Skeletal muscle tissue (tissue), 4 donors: ENCODE measurements around the gene CDH20. TPM values are rescaled to one million over a fixed set of nuclear protein-coding genes. Genes with fewer than 3 reads are reported as not detected.

Source experiments
- H3K27ac ChIP-seq: one replicate; pipeline ENCODE4 v1.7.0; 2013; ENCODE audit warnings: mild to moderate bottlenecking, low read depth, low read length, inconsistent platforms
- H3K27me3 ChIP-seq, 3 donors: one replicate each; pipeline ENCODE4 v1.7.0; 2013; ENCODE audit warnings: low read length in 3 of 3; ENCODE audit not compliant: control insufficient read depth in 3 of 3, insufficient read depth in 3 of 3
- H3K36me3 ChIP-seq, 3 donors: one replicate each; pipeline ENCODE4 v1.7.0; 2013; ENCODE audit warnings: low read length in 3 of 3; ENCODE audit not compliant: control insufficient read depth in 3 of 3, insufficient read depth in 3 of 3
- H3K4me1 ChIP-seq, 3 donors: one replicate each; pipeline ENCODE4 v1.7.0; 2013; ENCODE audit warnings: low read length in 3 of 3, mild to moderate bottlenecking in 3 of 3; ENCODE audit not compliant: control insufficient read depth in 3 of 3, insufficient read depth in 3 of 3
- H3K4me3 ChIP-seq, 3 donors: one replicate each; pipeline ENCODE4 v1.7.0; 2013; ENCODE audit warnings: low read length in 3 of 3
- H3K9ac ChIP-seq, 3 donors: one replicate each; pipeline ENCODE4 v1.7.0; 2013; ENCODE audit warnings: low read length in 3 of 3, mild to moderate bottlenecking in 3 of 3, moderate library complexity in 2 of 3, low read depth in 1 of 3
- H3K9me3 ChIP-seq, 3 donors: one replicate each; pipeline ENCODE4 v1.7.0; 2013; ENCODE audit warnings: low read length in 3 of 3; ENCODE audit not compliant: control insufficient read depth in 3 of 3
- total RNA-seq: library from RNA; depleted of rRNA; stranded (reverse); fragments of >200 nt; gene quantifications from one replicate; pipeline ENCODE4 v1.2.3, GENCODE V29; 2014
- donor health status: Osteomylitis.

CDH20 gene
- total RNA-seq: 1.0 TPM

DNA sequence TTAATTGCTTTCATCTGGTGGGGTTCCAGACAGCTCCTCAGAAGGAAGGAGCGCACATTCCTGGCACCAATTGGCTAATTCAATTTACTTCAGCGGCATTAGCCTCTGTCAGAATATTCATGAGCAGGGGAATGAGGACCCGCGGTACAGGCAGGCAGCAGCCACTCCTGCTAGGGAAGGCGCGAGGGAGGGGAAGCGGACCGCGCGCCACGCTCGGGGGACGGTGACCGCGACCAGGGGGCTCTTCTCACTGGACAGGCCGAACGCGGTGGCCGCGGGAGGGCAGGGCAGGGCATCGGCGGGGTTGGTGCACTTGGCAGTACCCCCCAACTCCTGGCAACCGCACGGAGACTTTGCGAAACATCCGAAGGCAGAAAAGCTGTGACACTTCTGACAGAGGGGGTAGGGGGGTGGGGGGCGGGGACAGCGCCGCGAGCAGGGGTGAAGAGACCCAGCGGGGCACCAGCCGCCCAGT, at the start of gene CDH20:
Gene CDH20, plus strand, starts transcription at position 160 of the 475 bp plus-strand sequence.
- Histone ChIP-seq H3K9ac (no peak within 1 kb of the TSS), H3K4me1 (peaks cover 0 to 4% (median 3%) of the 10 kb centered on the region in 3 donors), H3K27ac (no peak within 1 kb of the TSS), H3K36me3 (no peaks in the 10 kb centered on the region), H3K4me3 (no peak within 1 kb of the TSS), H3K9me3 (no peaks in the 10 kb centered on the region), H3K27me3 (peaks cover 3 to 24% (median 15%) of the 10 kb centered on the region in 3 donors)

GRCh38 chr18:61284039-61284438, 49.2 kb upstream of the CDH20 start:
- Histone ChIP-seq H3K4me3 (no peak overlapping the region), H3K9ac (no peak overlapping the region), H3K27ac (no peak overlapping the region), H3K36me3 (no peaks in the 10 kb centered on the region), H3K27me3 (no peaks in the 10 kb centered on the region), H3K9me3 (no peaks in the 10 kb centered on the region), H3K4me1 (no peaks in the 10 kb centered on the region)

GRCh38 chr18:61285777-61286176, 47.5 kb upstream of the CDH20 start:
- H3K27me3 ChIP-seq: no peaks in the 10 kb centered on the region
- no peak overlapping the region for H3K9ac ChIP-seq
- no peak overlapping the region for H3K27ac ChIP-seq
- H3K9me3 ChIP-seq: no peaks in the 10 kb centered on the region
- no peaks in the 10 kb centered on the region for H3K36me3 ChIP-seq
- no peaks in the 10 kb centered on the region for H3K4me1 ChIP-seq
- no peak overlapping the region for H3K4me3 ChIP-seq

GRCh38 chr18:61286867-61287266, 46.4 kb upstream of the CDH20 start:
- no peaks in the 10 kb centered on the region for H3K27me3 ChIP-seq
- H3K27ac ChIP-seq: no peak overlapping the region
- no peaks in the 10 kb centered on the region for H3K9me3 ChIP-seq
- no peaks in the 10 kb centered on the region for H3K36me3 ChIP-seq
- H3K4me1 ChIP-seq: no peaks in the 10 kb centered on the region
- no peak overlapping the region for H3K9ac ChIP-seq
- H3K4me3 ChIP-seq: no peak overlapping the region

DNA sequence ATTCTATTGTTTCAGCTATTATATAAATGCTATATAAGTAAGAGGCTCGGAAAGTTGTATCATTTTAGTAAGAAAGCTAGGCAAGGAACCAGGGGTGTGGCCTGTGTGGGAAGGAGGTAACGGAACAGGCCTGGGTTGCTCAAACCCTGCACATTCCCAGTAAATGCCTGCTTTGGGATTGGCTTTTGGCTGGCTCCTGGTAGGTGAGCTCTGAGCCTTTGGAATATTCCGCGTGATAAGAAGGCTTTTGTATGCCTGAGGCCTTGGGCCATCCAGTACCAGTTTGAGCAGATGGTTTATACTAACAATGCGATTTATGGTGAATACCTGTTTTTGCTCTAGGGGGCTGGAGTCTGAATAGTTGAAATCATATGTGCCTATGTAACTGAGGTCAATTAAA, 42.6 kb upstream of the CDH20 start:
- no peak overlapping the region for H3K9ac ChIP-seq
- H3K36me3 ChIP-seq: no peaks in the 10 kb centered on the region
- no peaks in the 10 kb centered on the region for H3K27me3 ChIP-seq
- H3K27ac ChIP-seq: no peak overlapping the region
- H3K9me3 ChIP-seq: no peaks in the 10 kb centered on the region
- H3K4me1 ChIP-seq: no peaks in the 10 kb centered on the region
- no peak overlapping the region for H3K4me3 ChIP-seq

DNA sequence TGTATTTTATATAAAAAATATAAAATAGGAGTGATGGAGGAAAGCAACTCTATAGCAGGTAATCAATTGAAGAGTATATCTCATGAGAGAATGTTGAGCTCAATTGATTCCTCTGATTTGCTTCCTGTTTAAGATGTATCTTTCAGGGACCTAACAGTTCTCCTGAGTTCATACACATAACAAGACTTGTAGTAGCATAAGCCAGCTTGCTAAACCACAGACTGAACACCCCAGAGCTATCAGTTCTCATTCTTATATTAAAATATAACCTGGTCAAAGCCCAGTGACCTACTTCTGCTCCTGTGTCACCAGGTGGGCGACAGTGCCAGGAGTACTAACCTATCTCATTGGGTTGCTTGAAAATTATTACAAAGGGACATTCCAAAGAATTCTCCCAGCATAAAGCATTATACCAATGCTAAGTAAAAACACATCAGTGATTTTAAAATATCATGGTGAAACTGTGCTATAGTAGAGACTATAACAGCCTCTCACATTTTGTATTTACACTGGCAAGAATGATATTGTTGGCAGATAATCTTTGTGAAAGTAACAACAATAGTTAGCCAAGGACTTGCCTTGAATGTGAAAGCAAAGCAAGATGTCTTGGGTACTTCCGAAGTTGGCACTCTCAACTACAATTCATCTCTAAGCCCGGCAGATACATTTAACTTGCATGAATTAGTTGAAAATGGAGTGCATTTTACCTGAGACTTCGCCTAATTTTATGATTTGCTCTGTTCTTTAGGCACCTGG, 40.8 kb upstream of the CDH20 start:
- Histone ChIP-seq H3K36me3 (no peaks in the 10 kb centered on the region), H3K4me1 (no peaks in the 10 kb centered on the region), H3K4me3 (no peak overlapping the region), H3K27ac (no peak overlapping the region), H3K27me3 (no peaks in the 10 kb centered on the region), H3K9ac (no peak overlapping the region), H3K9me3 (no peaks in the 10 kb centered on the region)

GRCh38 chr18:61295153-61295552, 38.1 kb upstream of the CDH20 start:
- no peaks in the 10 kb centered on the region for H3K9me3 ChIP-seq
- H3K27me3 ChIP-seq: no peaks in the 10 kb centered on the region
- H3K4me1 ChIP-seq: no peaks in the 10 kb centered on the region
- H3K27ac ChIP-seq: no peak overlapping the region
- H3K9ac ChIP-seq: no peak overlapping the region
- H3K36me3 ChIP-seq: no peaks in the 10 kb centered on the region
- H3K4me3 ChIP-seq: no peak overlapping the region

DNA sequence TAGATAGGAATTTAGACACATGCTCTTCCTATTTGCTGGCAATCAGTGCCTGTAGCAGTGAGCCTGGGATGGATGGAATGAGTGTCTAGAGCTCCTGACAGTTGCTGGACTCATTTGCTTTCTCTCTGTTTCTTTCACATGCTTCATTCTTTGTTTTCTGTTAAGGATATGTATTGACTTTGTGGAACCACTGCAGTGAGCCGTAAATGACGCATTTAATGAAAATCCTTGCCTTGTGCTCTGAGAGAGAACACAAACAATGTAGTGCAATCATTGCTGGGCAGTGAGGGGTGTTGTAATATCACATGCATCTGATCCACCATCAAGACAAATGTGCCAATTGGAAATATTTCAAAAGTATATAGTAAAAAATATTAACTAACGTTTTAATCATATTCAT, 25.2 kb upstream of the CDH20 start:
- H3K36me3 ChIP-seq: no peaks in the 10 kb centered on the region
- H3K9me3 ChIP-seq: no peaks in the 10 kb centered on the region
- H3K4me1 ChIP-seq: no peaks in the 10 kb centered on the region
- H3K27me3 ChIP-seq: peaks cover 0 to 4% (median 0%) of the 10 kb centered on the region in 3 donors
- H3K4me3 ChIP-seq: no peak overlapping the region
- no peak overlapping the region for H3K27ac ChIP-seq
- no peak overlapping the region for H3K9ac ChIP-seq

DNA sequence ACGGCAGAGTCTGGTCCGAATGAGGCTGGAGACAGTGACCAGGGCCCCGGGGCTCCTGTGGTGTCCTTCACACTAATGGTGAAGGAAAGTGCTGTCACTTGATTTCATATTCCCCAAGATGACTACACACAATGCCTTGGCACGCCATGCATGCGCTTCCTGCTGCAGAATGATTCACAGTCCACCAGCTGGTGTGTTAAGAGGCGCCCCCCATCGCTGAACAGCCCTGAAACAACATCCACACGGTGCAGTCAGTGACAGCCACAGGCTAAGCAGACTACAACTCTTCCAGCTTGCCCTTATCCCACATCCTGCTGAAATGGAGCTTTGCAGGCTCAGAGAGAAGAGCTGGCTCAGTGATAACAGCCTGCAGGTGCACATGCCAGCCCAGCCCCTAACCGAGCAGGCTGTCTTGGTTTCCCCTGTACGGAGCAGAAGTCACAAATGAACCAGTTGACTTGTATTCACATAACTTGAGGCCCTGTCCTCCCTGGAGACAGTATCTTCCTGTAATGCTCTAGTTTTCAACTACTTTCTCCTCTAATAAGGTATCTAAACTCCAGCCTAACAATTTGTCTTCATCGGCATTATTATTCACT, 24.3 kb upstream of the CDH20 start:
- no peak overlapping the region for H3K4me3 ChIP-seq
- H3K4me1 ChIP-seq: no peaks in the 10 kb centered on the region
- no peak overlapping the region for H3K27ac ChIP-seq
- peaks cover 0 to 4% (median 0%) of the 10 kb centered on the region in 3 donors for H3K27me3 ChIP-seq
- no peak overlapping the region for H3K9ac ChIP-seq
- no peaks in the 10 kb centered on the region for H3K9me3 ChIP-seq
- no peaks in the 10 kb centered on the region for H3K36me3 ChIP-seq

- H3K4me3 ChIP-seq: no peak overlapping the region
- H3K9ac ChIP-seq: no peak overlapping the region
- H3K4me1 ChIP-seq: no peaks in the 10 kb centered on the region
- H3K9me3 ChIP-seq: no peaks in the 10 kb centered on the region
- no peak overlapping the region for H3K27ac ChIP-seq
- no peaks in the 10 kb centered on the region for H3K36me3 ChIP-seq
- no peaks in the 10 kb centered on the region for H3K27me3 ChIP-seq
Observed at GRCh38 chr18:61322265-61322873, 10.9 kb upstream of the CDH20 start.
